ENCODE measurements around the gene GRID1. TPM values are rescaled to one million over a fixed set of nuclear protein-coding genes. Genes with fewer than 3 reads are reported as not detected.
A peak's percentile ranks its signal among the peaks of the same experiment; 100 is the strongest.

Gene GRID1
- total RNA-seq, 2 experiments from 2014 or later, result not detected

- Mint-ChIP-seq H3K4me1 (peaks cover 14% of the 10 kb centered on the region), H3K36me3 (ENCODE audit: low read depth) (no peaks in the 10 kb centered on the region), H3K4me3 (peak overlapping the region; percentile 82), H3K27ac (no peak overlapping the region), H3K9me3 (no peaks in the 10 kb centered on the region), H3K27me3 (peaks cover 23% of the 10 kb centered on the region)
- no peak for DNase-seq
- POLR2A ChIA-PET, result interaction anchor here (1.1 to 5.1 kb wide), 5 partner anchors 10 to 183 kb away, joined by 5 to 91 read pairs (median 20); partner anchors contain the start of gene WAPL
- CTCF ChIA-PET, result interaction anchor here (0.8 to 4.8 kb wide), 6 partner anchors 10 to 183 kb away, joined by 3 to 83 read pairs (median 8); partner anchors contain the start of gene WAPL
These were observed 35.1 kb upstream of the GRID1 start for GRCh38 chr10:86401588-86402282.

GRCh38 chr10:86400705-86401587, 34.4 kb upstream of the GRID1 start:
- Mint-ChIP-seq H3K27ac (peak overlapping the region; percentile 60), H3K36me3 (ENCODE audit: low read depth) (no peaks in the 10 kb centered on the region), H3K4me1 (peaks cover 14% of the 10 kb centered on the region), H3K9me3 (no peaks in the 10 kb centered on the region), H3K4me3 (peak overlapping the region; percentile 82), H3K27me3 (peaks cover 30% of the 10 kb centered on the region)
- peak; percentile 63 for DNase-seq
- ChIA-PET POLR2A (interaction anchor here (0.7 to 5.1 kb wide), 12 partner anchors 11 to 499 kb away, joined by 3 to 91 read pairs (median 5); partner anchors contain the start of genes BMPR1A and WAPL), CTCF (interaction anchor here (0.5 to 4.8 kb wide), 31 partner anchors 11 to 354 kb away, joined by 3 to 83 read pairs (median 4); partner anchors contain the start of gene WAPL)

- peak overlapping the region; percentile 82 for H3K4me3 Mint-ChIP-seq
- ChIA-PET POLR2A (interaction anchor here (0.7 to 5.1 kb wide), 14 partner anchors 12 to 500 kb away, joined by 3 to 91 read pairs (median 5); partner anchors contain the start of genes BMPR1A and WAPL), CTCF (interaction anchor here (0.5 to 4.8 kb wide), 37 partner anchors 10 to 353 kb away, joined by 3 to 83 read pairs (median 4); partner anchors contain the start of gene WAPL)
- peak overlapping the region; percentile 71 for H3K27ac Mint-ChIP-seq
- no peaks in the 10 kb centered on the region for H3K9me3 Mint-ChIP-seq
- peaks cover 27% of the 10 kb centered on the region for H3K27me3 Mint-ChIP-seq
- no peaks in the 10 kb centered on the region for H3K36me3 Mint-ChIP-seq (ENCODE audit: low read depth)
- DNase-seq, result peak; percentile 94
- peaks cover 14% of the 10 kb centered on the region for H3K4me1 Mint-ChIP-seq
These were observed 33.5 kb upstream of the GRID1 start for GRCh38 chr10:86399879-86400704.

GRCh38 chr10:86399514-86399878, 32.9 kb upstream of the GRID1 start:
- Mint-ChIP-seq H3K27ac (peak overlapping the region; percentile 71), H3K27me3 (peaks cover 26% of the 10 kb centered on the region), H3K36me3 (ENCODE audit: low read depth) (no peaks in the 10 kb centered on the region), H3K4me3 (peak overlapping the region; percentile 82), H3K4me1 (peaks cover 14% of the 10 kb centered on the region), H3K9me3 (no peaks in the 10 kb centered on the region)
- CTCF ChIA-PET, result interaction anchor here (0.9 to 4.8 kb wide), 26 partner anchors 9 to 352 kb away, joined by 3 to 83 read pairs (median 4); partner anchors contain the start of gene WAPL
- no peak for DNase-seq
- POLR2A ChIA-PET, result interaction anchor here (0.7 to 5.1 kb wide), 11 partner anchors 13 to 185 kb away, joined by 3 to 91 read pairs (median 5); partner anchors contain the start of gene WAPL

DNA sequence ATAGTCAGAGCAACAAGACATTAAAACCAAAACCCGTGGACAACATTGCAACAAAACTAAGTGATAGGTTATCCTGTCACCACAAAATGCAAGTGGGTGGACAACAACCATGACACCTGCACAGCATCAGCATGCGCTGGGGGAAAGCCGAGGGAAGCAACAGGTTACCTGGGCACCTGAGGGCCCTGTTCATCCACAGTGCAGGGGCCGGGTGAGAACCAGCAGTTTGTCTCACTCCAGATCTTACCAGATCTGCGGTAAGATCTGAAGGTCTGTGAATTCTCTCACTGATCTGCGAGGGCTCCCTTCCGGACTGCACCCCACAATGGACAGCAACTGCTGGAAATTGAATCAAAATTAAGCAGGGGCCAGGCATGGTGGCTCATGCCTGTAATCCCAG, 30.5 kb upstream of the GRID1 start:
- H3K27me3 Mint-ChIP-seq, result peaks cover 15% of the 10 kb centered on the region
- H3K27ac Mint-ChIP-seq, result no peak overlapping the region
- no peaks in the 10 kb centered on the region for H3K9me3 Mint-ChIP-seq
- ChIA-PET CTCF (no interaction called here), POLR2A (no interaction called here)
- no peak for DNase-seq
- no peaks in the 10 kb centered on the region for H3K36me3 Mint-ChIP-seq (ENCODE audit: low read depth)
- peaks cover 13% of the 10 kb centered on the region for H3K4me1 Mint-ChIP-seq
- no peak overlapping the region for H3K4me3 Mint-ChIP-seq

DNA sequence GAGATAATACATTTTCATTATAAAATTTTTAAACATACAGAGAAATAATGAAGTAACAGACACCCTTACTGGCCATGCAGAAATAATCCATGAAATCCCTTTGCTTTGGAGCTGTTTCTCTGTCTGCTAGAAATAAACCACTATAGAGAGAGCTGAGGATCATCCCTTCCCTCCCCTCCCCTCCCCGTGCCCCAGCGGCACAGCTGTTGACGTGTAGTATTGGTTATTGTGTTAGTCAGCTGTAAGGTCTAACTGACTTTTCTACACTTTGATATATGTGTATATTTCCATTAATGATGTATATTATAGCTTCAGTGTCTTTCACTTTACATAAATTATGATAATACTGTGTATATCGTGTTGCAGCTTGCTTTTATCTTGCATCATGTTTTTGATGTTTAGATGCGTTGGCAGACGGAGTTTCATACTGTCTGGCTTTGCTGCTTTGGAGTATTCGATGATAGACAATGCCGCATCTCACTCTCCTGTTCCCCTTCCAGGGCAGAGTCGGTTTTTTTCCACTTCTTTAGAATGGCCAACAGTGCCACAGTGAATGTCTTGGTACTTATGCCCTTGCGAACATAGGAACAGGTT, 27.4 kb upstream of the GRID1 start:
- no peaks in the 10 kb centered on the region for H3K9me3 Mint-ChIP-seq
- H3K27me3 Mint-ChIP-seq, result peaks cover 25% of the 10 kb centered on the region
- ChIA-PET CTCF (interaction anchor here (1.1 kb wide), 1 partner anchor 191 kb away, joined by 4 read pairs; no protein-coding TSS in a partner anchor), POLR2A (no interaction called here)
- no peaks in the 10 kb centered on the region for H3K36me3 Mint-ChIP-seq (ENCODE audit: low read depth)
- DNase-seq, result no peak
- no peak overlapping the region for H3K27ac Mint-ChIP-seq
- peaks cover 2% of the 10 kb centered on the region for H3K4me1 Mint-ChIP-seq
- no peak overlapping the region for H3K4me3 Mint-ChIP-seq

DNA sequence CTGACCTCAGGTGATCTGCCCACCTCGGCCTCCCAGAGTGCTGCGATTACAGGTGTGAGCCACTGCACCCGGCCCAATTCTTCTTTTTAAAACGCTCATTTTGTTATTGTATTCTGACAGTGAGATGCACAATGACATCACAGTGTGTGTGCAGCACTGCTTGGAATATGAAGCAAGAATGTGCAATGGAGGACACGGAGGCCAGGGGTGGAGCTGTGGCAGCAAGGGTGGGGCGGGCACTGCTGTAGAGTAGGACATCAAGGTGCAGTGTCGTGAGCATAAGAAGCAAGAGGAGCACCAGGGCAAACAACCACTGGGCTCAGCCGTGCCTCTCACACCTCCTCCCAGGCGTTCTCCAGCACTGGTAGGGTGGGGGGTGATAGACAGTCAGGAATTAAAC, 26.8 kb upstream of the GRID1 start:
- H3K4me3 Mint-ChIP-seq, result no peak overlapping the region
- H3K4me1 Mint-ChIP-seq, result peaks cover 2% of the 10 kb centered on the region
- ChIA-PET POLR2A (no interaction called here), CTCF (interaction anchor here (1.1 kb wide), 1 partner anchor 192 kb away, joined by 4 read pairs; no protein-coding TSS in a partner anchor)
- DNase-seq, result no peak
- H3K27ac Mint-ChIP-seq, result no peak overlapping the region
- H3K36me3 Mint-ChIP-seq (ENCODE audit: low read depth), result no peaks in the 10 kb centered on the region
- peaks cover 26% of the 10 kb centered on the region for H3K27me3 Mint-ChIP-seq
- H3K9me3 Mint-ChIP-seq, result no peaks in the 10 kb centered on the region

GRCh38 chr10:86392723-86393094, 26.1 kb upstream of the GRID1 start:
- Mint-ChIP-seq H3K36me3 (ENCODE audit: low read depth) (no peaks in the 10 kb centered on the region), H3K27ac (no peak overlapping the region), H3K4me3 (no peak overlapping the region), H3K4me1 (peaks cover 2% of the 10 kb centered on the region), H3K9me3 (no peaks in the 10 kb centered on the region), H3K27me3 (peaks cover 29% of the 10 kb centered on the region)
- DNase-seq, result no peak
- POLR2A ChIA-PET, result no interaction called here
- CTCF ChIA-PET, result no interaction called here

GRCh38 chr10:86391986-86392722, 25.6 kb upstream of the GRID1 start:
- no peak for DNase-seq
- no peaks in the 10 kb centered on the region for H3K9me3 Mint-ChIP-seq
- H3K36me3 Mint-ChIP-seq (ENCODE audit: low read depth), result no peaks in the 10 kb centered on the region
- no peak overlapping the region for H3K4me3 Mint-ChIP-seq
- H3K27me3 Mint-ChIP-seq, result peaks cover 34% of the 10 kb centered on the region
- H3K4me1 Mint-ChIP-seq, result peaks cover 2% of the 10 kb centered on the region
- H3K27ac Mint-ChIP-seq, result no peak overlapping the region
- CTCF ChIA-PET, result no interaction called here
- POLR2A ChIA-PET, result no interaction called here

DNA sequence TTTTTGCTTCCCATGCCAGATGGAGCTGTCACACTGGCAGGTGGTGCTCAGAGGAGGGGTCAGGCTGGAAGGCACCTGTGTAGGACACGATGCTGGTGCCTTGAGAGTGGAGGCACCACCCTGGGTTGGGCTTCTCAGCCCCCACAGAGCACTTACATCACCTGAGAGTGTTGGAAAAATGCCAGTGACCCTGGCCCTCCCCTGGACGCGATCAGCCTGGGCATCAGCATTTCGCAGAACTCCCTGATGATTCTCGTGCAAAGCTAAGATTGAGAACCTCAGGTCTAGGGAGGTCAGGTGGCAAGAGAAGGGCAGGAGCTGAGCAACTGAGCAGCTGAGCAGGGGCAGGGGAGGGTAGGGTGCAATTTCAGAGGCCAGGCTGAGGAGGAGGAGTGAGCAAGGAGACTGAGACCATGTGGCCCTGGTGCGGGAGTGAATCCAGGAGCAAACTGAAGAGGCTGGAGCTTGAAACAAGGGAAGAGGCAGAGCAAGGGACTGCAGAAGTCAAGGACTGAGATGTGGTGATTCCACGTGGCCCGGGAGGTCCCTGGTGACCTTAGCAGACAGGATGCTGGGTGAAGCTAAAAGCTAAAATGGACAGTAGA, 24.7 kb upstream of the GRID1 start:
- H3K4me3 Mint-ChIP-seq, result no peak overlapping the region
- ChIA-PET CTCF (interaction anchor here (2.5 kb wide), 1 partner anchor 9 kb away, joined by 11 read pairs; no protein-coding TSS in a partner anchor), POLR2A (no interaction called here)
- peaks cover 34% of the 10 kb centered on the region for H3K27me3 Mint-ChIP-seq
- H3K27ac Mint-ChIP-seq, result no peak overlapping the region
- no peaks in the 10 kb centered on the region for H3K36me3 Mint-ChIP-seq (ENCODE audit: low read depth)
- H3K9me3 Mint-ChIP-seq, result no peaks in the 10 kb centered on the region
- no peak for DNase-seq
- peaks cover 2% of the 10 kb centered on the region for H3K4me1 Mint-ChIP-seq

GRCh38 chr10:86390337-86391120, 23.9 kb upstream of the GRID1 start:
- peaks cover 2% of the 10 kb centered on the region for H3K4me1 Mint-ChIP-seq
- no peaks in the 10 kb centered on the region for H3K9me3 Mint-ChIP-seq
- H3K27ac Mint-ChIP-seq, result no peak overlapping the region
- H3K27me3 Mint-ChIP-seq, result peaks cover 33% of the 10 kb centered on the region
- POLR2A ChIA-PET, result no interaction called here
- no peak overlapping the region for H3K4me3 Mint-ChIP-seq
- no peaks in the 10 kb centered on the region for H3K36me3 Mint-ChIP-seq (ENCODE audit: low read depth)
- CTCF ChIA-PET, result interaction anchor here (0.6 to 2.5 kb wide), 2 partner anchors 10 to 186 kb away, joined by 3 to 11 read pairs; no protein-coding TSS in a partner anchor
- DNase-seq, result no peak

Measured in activated CD4-positive, alpha-beta memory T cell treated with anti-CD3 and anti-CD28 coated beads, Interleukin-2, amount 10 ng/mL, durations not matched to agents 7 days and 5 days (primary cell).